Epithelial cell of proximal tubule (primary cell): Measurements from ENCODE around the gene LUC7L2. TPM values are rescaled to one million over a fixed set of nuclear protein-coding genes. Genes with fewer than 3 reads are reported as not detected.

Experiments used
- DNase-seq: peaks from one replicate; pipeline ENCODE4 v3.0.0-alpha.2; 2011; ENCODE audit warnings: low read depth
- H3K4me3 ChIP-seq: 2 replicates; pipeline ENCODE4 v1.5.1; 2011; ENCODE audit warnings: low read depth, mild to moderate bottlenecking, low read length
- total RNA-seq: library from RNA; depleted of rRNA; stranded (reverse); fragments of >200 nt; gene quantifications from 2 replicates; pipeline ENCODE4 v1.2.3, GENCODE V29; 2015
- TF ChIP-seq, protein P1 (sequence below): conservative IDR thresholded peaks from 2 replicates; pipeline ENCODE4 v1.5.1; 2012; ENCODE audit warnings: low read depth, mild to moderate bottlenecking, low read length

LUC7L2 gene
- total RNA-seq, 1 donor from 2014 or later: 56.0 TPM

DNA sequence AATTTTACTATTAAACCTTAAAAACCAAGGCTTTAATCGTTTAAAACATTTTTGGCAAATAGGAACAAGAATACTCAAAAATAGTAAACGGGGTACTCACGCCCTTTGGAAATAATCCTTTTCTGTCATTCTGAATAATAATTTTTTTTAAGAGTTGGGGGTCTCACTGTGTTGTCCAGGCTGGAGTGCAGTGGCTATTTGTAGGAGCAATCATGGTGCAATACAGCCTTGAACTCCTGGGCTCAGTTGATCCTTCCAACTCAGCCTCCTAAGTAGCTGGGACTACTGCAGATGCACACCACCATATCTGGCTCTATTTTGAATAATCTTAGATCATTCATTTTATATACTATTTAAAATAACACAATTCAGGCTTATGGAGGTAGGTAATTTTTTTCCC, 24.9 kb downstream of the LUC7L2 start:
- no peak overlapping the region for H3K4me3 ChIP-seq
- TF ChIP-seq, protein P1, sequence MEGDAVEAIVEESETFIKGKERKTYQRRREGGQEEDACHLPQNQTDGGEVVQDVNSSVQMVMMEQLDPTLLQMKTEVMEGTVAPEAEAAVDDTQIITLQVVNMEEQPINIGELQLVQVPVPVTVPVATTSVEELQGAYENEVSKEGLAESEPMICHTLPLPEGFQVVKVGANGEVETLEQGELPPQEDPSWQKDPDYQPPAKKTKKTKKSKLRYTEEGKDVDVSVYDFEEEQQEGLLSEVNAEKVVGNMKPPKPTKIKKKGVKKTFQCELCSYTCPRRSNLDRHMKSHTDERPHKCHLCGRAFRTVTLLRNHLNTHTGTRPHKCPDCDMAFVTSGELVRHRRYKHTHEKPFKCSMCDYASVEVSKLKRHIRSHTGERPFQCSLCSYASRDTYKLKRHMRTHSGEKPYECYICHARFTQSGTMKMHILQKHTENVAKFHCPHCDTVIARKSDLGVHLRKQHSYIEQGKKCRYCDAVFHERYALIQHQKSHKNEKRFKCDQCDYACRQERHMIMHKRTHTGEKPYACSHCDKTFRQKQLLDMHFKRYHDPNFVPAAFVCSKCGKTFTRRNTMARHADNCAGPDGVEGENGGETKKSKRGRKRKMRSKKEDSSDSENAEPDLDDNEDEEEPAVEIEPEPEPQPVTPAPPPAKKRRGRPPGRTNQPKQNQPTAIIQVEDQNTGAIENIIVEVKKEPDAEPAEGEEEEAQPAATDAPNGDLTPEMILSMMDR: no peak
- DNase-seq: no peak

DNA sequence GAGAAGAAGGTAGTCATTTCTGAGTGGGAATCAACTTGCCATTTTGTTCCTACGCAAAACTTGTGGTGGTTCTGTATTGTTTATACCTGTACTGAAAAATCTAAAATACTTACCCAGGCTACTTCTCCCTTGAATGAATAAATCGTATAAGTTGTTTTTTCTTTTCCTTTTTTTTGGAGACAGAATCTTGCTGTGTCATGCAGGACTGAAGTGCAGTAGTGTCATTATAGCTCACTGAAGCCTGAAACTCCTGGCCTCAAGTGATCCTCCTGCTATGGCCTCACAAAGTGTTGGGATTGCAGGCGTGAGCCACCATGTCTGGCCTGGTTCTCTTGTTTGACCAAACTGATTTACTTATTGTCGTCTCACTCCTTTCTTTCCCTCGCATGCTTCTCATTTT, 27.9 kb downstream of the LUC7L2 start:
- H3K4me3 ChIP-seq: no peak overlapping the region
- TF ChIP-seq, protein P1: no peak
- no peak for DNase-seq

DNA sequence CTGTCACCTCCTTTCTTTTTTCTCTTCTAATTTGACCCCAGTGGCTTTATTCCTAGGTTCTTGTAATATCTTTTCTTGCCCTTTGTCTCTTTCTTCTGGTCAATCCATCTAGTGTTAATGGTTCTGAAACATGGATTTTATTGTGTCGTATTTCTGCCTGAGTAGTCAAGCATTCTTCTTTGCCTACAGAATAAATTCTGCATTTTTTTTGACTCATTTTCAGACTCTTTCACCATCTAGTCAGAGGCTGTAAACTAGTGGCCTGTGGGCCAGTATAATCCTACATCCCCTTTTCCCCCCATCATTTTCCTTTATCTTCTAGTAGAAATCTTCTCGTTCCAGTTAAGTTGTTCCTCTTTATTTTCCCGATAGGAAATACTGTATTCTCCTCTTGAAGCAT, 29.4 kb downstream of the LUC7L2 start:
- TF ChIP-seq, protein P1: no peak
- no peak for DNase-seq
- no peak overlapping the region for H3K4me3 ChIP-seq

DNA sequence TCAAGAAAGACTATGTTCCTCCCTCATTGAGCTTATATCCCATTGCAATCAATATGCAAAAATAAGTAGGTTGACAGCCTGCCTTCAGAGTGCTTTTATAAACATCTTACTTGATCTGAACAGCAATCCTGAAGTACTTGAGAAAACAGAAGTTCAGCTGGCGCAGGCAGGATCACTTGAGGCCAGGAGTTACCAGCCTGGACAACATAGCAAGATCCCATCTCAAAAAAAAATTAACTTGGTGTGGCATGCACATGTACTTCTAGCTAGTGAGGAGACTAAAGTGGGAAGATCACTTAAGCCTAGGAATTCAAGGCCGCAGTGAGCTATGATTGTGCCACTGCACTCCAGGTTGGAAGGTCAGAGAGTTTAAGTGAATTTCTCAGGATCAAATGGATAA, 30.1 kb downstream of the LUC7L2 start:
- no peak for DNase-seq
- H3K4me3 ChIP-seq: no peak overlapping the region
- TF ChIP-seq, protein P1: no peak

DNA sequence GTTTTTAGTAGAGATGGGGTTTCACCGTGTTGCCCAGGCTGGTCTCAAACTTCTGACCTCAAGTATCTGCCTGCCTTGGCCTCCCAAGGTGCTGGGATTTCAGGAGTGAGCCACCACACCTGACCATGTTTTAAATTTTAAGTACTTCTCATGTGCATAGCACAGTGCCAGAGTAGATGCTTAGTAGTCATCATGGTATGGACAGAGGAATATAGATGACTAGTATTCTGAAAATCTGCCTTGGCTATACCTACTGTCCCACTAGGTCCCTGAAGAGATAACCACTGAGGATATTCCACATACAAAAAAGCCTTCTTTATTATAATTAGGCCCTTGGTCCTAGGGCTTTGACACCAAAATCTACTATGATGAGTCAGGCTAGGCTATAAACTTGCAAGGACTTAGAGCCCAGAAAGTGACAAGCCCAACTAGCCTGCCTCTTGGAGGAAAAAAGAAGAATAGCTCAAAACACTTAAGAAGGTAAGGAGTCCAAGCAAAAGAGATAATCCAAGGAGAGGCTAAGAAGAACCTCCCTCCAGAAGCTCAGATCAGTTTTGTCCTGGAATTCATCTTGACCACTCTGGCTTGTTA, 34.0 kb downstream of the LUC7L2 start:
- no peak for DNase-seq
- TF ChIP-seq, protein P1: no peak
- no peak overlapping the region for H3K4me3 ChIP-seq

DNA sequence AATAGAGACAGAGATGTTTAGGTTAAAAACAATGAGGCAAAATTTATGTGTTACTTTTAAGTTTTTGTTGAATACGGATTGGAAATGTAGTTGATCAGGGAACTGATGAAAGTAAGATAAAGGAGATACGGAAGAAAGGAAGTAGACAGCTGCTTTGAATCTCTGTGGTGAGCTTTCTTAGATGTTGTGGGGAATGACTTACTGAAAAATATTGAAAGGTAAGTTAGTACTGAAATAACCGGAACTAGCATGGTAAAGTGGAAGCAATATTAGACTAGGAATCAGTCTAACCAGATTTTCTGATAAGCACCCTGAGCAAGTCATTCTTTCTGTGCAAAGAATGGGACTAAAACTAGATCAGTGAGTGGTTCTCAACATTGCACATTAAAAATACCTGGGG, 34.8 kb downstream of the LUC7L2 start:
- H3K4me3 ChIP-seq: no peak overlapping the region
- no peak for DNase-seq
- TF ChIP-seq, protein P1: no peak

DNA sequence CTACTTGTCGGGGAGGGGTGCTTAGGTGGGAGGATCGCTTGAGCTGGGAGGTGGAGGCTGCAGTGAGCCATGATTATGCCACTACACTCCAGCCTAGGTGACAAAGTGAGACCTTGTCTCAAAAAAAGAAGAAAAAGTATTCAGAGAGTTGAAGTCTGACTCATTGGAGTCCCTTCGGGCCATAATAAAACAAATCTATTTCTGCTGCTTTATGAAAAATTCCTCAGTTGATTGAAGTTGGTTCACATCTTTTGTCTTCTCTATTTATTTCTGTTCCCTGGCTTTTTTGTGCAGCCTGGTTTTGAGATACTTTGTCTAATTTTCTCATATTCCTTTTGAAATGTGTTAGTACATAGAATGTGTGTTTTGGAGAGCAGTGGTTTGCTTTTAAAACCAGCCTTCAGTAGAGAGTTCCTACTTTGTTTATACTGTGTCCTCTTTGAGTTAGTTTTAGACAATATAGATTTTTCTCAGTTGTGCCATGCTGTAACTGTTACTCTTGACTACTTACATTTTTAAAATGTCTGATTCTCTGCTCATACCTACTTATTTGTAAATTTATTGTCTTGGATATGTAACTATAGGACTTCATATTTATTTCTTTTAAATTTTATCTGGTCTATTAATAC, 36.7 kb downstream of the LUC7L2 start:
- TF ChIP-seq, protein P1: no peak
- H3K4me3 ChIP-seq: no peak overlapping the region
- DNase-seq: no peak
